A549 (cell line): ENCODE measurements around the gene GPD2. TPM values are rescaled to one million over a fixed set of nuclear protein-coding genes. Genes with fewer than 3 reads are reported as not detected.

ENCODE experiments used
- ATAC-seq, 2 experiments: fragments of 200-7000 bp in 1 of 2; fragments of >200 bp in 1 of 2; cut with Nextera tagmentation in 1 of 2; cut with Tn5 transposase in 1 of 2; 3 replicates each; pipeline versions ENCODE4 v1.8.0 to v1.9.1; 2018 to 2020; ENCODE audit warnings: mild to moderate bottlenecking in 1 of 2, moderate library complexity in 1 of 2
- CTCF ChIA-PET: fragments of 300-600 bp; sonication (Branson Sonifier 250); formaldehyde crosslinking; extraction: SDS; loops from one replicate; lab custom pipeline; 2021; ENCODE audit warnings: antibody characterized with exemption, inconsistent platforms; lab: Yijun Ruan, JAX
- POLR2A ChIA-PET: fragments of 350-600 bp; formaldehyde crosslinking; extraction: SDS; loops from one replicate; lab custom pipeline; 2021; ENCODE audit warnings: antibody characterized with exemption, inconsistent platforms; lab: Yijun Ruan, JAX
- DNase-seq, 2 experiments: peaks; one replicate each; pipeline versions ENCODE4 v3.0.0 to v3.0.0-alpha.2; 2011 to 2016; ENCODE audit warnings: low read depth in 1 of 2, low spot score in 1 of 2
- FAIRE-seq: peaks from 2 replicates; lab custom pipeline; 2011; peaks lifted over from hg19 to GRCh38; lab: Jason Lieb, UNC
- H3K27ac ChIP-seq, 2 experiments: fragments of >200 bp; sonication (Bioruptor Twin); formaldehyde crosslinking; 3 replicates each; pipeline ENCODE4 v1.5.1; 2016 to 2017
- H3K4me1 ChIP-seq: fragments of >200 bp; sonication (Bioruptor Twin); formaldehyde crosslinking; 3 replicates; pipeline ENCODE4 v1.6.1; 2016
- H3K4me2 ChIP-seq: fragments of >200 bp; sonication (Bioruptor Twin); formaldehyde crosslinking; 3 replicates; pipeline ENCODE4 v1.6.1; 2016
- H3K4me3 ChIP-seq: fragments of >200 bp; sonication (Bioruptor Twin); formaldehyde crosslinking; 3 replicates; pipeline ENCODE4 v1.5.1; 2016
- H3K9me3 ChIP-seq: fragments of >200 bp; sonication (Bioruptor Twin); formaldehyde crosslinking; 3 replicates; pipeline ENCODE4 v1.6.1; 2016
- CEBPB ChIP-seq, 2 experiments: fragments of >200 bp in 1 of 2; sonication (Bioruptor Twin) in 1 of 2; formaldehyde crosslinking in 1 of 2; IDR thresholded peaks; 2 replicates each; pipeline ENCODE4 v1.6.1; 2012 to 2016
- CHD2 ChIP-seq: fragments of 150-350 bp; IDR thresholded peaks from 2 replicates; pipeline ENCODE4 v1.6.1; 2014; ENCODE audit warnings: low read length; ENCODE audit not compliant: partially characterized antibody
- E2F6 ChIP-seq: IDR thresholded peaks from 2 replicates; pipeline ENCODE4 v1.6.1; 2012; ENCODE audit warnings: low read depth, borderline replicate concordance
- EHMT2 ChIP-seq: fragments of 200-600 bp; sonication (generic); IDR thresholded peaks from 2 replicates; pipeline ENCODE4 v1.6.1; 2016; ENCODE audit warnings: antibody characterized with exemption, low read depth, mild to moderate bottlenecking, moderate library complexity
- EP300 ChIP-seq, 2 experiments: fragments of >200 bp; sonication (Bioruptor Twin); formaldehyde crosslinking; IDR thresholded peaks; 2 replicates in 1 of 2; 3 replicates in 1 of 2; pipeline ENCODE4 v1.6.1; 2016 to 2017
- ESRRA ChIP-seq: fragments of 150-350 bp; IDR thresholded peaks from 2 replicates; pipeline ENCODE4 v1.6.1; 2014; ENCODE audit warnings: mild to moderate bottlenecking, low read length, borderline replicate concordance
- HOXA7 ChIP-seq: fragments of 250-450 bp; sonication (Bioruptor Pico); IDR thresholded peaks from 2 replicates; pipeline ENCODE4 v1.5.0; 2020; ENCODE audit warnings: mild to moderate bottlenecking, moderate library complexity
- JUNB ChIP-seq: fragments of >200 bp; sonication (Bioruptor Twin); formaldehyde crosslinking; IDR thresholded peaks from 2 replicates; pipeline ENCODE4 v1.6.1; 2016
- KDM5A ChIP-seq: fragments of 200-600 bp; sonication (generic); IDR thresholded peaks from 2 replicates; pipeline ENCODE4 v1.6.1; 2016; ENCODE audit warnings: antibody characterized with exemption, mild to moderate bottlenecking
- MAFK ChIP-seq: fragments of 450-650 bp; IDR thresholded peaks from 2 replicates; pipeline ENCODE4 v1.6.1; 2014; ENCODE audit not compliant: partially characterized antibody
- POLR2A ChIP-seq: IDR thresholded peaks from 2 replicates; pipeline ENCODE4 v1.6.1; 2012; ENCODE audit warnings: mild to moderate bottlenecking, low read length
- RAD21 ChIP-seq, 2 experiments: fragments of >200 bp in 1 of 2; sonication (Bioruptor Twin) in 1 of 2; formaldehyde crosslinking in 1 of 2; IDR thresholded peaks in 1 of 2; conservative IDR thresholded peaks in 1 of 2; 2 replicates in 1 of 2; 3 replicates in 1 of 2; pipeline ENCODE4 v1.6.1; 2012 to 2018; ENCODE audit warnings: inconsistent platforms in 1 of 2
- RCOR1 ChIP-seq: fragments of 150-350 bp; IDR thresholded peaks from 2 replicates; pipeline ENCODE4 v1.6.1; 2014; ENCODE audit warnings: antibody characterized with exemption, low read length, low read depth
- RFX5 ChIP-seq: fragments of 450-650 bp; IDR thresholded peaks from 2 replicates; pipeline ENCODE4 v1.7.1; 2014; ENCODE audit warnings: antibody characterized with exemption, mild to moderate bottlenecking, moderate library complexity
- SMC3 ChIP-seq: fragments of >200 bp; sonication (Bioruptor Twin); formaldehyde crosslinking; IDR thresholded peaks from 3 replicates; pipeline ENCODE4 v1.6.1; 2018; ENCODE audit warnings: inconsistent platforms
- TP53 ChIP-seq: fragments of 250-450 bp; sonication (Bioruptor Pico); IDR thresholded peaks from 2 replicates; pipeline ENCODE4 v1.5.0; 2021; ENCODE audit warnings: mild to moderate bottlenecking, moderate library complexity
- WGBS: methylation state at CpG from one replicate; pipeline ENCODE4 v1.1.6; 2017; ENCODE audit errors: missing lambda C conversion rate; 5-methylcytosine and 5-hydroxymethylcytosine counted together
- polyA plus RNA-seq, 4 experiments: library from polyadenylated mRNA; depleted of rRNA in 3 of 4; stranded (reverse); fragments of >200 nt; fragmentation: RNase III in 1 of 4; extraction: RNeasy Plus Mini Kit Qiagen cat#74134 plus additional on column Dnase treatment in 1 of 4; gene quantifications; 2 replicates in 3 of 4; 3 replicates in 1 of 4; pipeline ENCODE4 v1.2.3, GENCODE V29; 2011 to 2017
- TF ChIP-seq, protein P1 (sequence below): IDR thresholded peaks from 2 replicates; pipeline ENCODE4 v1.6.1; 2012

The GPD2 gene
- polyA plus RNA-seq, 2 of the 4 experiments (the other 2 are of a cell fraction): 26.6 to 39.6 TPM

DNA sequence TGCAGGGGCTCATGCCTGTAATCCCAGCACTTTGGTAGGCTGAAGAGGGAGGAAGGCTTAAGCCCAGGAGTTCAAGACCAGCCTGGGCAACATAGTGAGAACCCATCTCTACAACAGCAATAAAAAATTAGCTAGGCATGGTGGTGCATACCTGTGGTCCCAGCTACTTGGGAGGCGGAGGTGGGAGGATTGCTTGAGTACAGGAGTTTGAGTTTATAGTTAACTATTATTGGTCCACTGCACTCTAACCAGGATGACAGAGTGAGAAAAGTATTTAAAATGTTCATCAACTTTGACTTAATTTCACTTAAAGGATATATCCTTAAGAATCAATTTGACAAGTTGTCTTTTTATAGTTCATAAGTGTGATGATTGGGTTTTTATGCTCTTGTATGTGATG is 14.3 kb upstream of the GPD2 start:
- FAIRE-seq (no peak), DNase-seq (no peak), ATAC-seq (no peak)
- peaks cover 3% of the 10 kb centered on the region; the same call in 1 of the 3 replicates for H3K9me3 ChIP-seq
- H3K4me2 ChIP-seq: no peak overlapping the region
- 0 out of 3 replicates have a peak, but pooled peaks cover 5% of the 10 kb centered on the region for H3K4me1 ChIP-seq
- TF ChIP-seq CEBPB (IDR thresholded peaks at IDR 0.05) (no peak), EP300 (IDR thresholded peaks at IDR 0.05) (no peak), RAD21 (conservative IDR thresholded peaks at IDR 0.05 in 1 of 2, IDR thresholded peaks at IDR 0.05 in 1 of 2) (no peak)
- POLR2A ChIA-PET: no interaction called here
- H3K27ac ChIP-seq: no peak overlapping the region
- CTCF ChIA-PET: interaction anchor here (1.1 kb wide), 1 partner anchor 16 kb away, joined by 3 read pairs; no protein-coding TSS in a partner anchor
- WGBS: 83% methylated on average over 1 of the region's 1 CpG
- H3K4me3 ChIP-seq: no peak overlapping the region

DNA sequence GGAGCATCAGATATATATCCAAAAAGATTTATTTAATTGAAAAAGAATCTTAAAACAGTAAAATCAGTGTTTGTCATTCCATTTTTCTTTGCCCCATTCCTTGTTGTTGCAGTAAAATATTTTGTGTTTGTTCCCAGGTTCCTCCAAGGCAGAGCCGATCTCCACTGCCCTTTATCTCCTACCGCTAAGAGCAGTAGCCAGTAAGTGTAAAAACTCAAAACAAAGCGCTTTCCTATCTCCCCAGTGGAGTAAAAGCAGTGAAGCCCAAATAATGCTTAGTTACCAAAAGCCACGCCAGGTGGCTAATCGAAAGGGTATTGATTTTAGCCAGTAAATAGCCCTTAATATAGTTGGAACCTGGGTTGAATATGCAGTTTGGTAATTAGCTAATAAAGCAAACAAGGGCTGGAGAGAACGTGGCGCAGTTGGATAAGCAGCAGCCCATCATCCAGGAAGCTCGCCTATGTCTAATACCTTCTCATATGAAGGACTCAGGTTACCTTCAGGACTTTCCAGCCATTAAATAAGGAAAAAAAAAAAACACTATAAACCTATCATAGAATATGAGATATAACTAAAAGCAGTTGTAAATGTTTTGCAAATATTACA is 12.4 kb upstream of the GPD2 start:
- H3K4me1 ChIP-seq: 0 out of 3 replicates have a peak, but pooled peaks cover 4% of the 10 kb centered on the region
- ATAC-seq: no peak
- no peak overlapping the region for H3K4me2 ChIP-seq
- no peak for DNase-seq
- H3K9me3 ChIP-seq: peaks cover 3% of the 10 kb centered on the region; the same call in 1 of the 3 replicates
- no peak overlapping the region for H3K4me3 ChIP-seq
- no peak for FAIRE-seq
- POLR2A ChIA-PET: no interaction called here
- 88% methylated on average over 8 of the region's 8 CpGs for WGBS
- CTCF ChIA-PET: interaction anchor here (0.6 kb wide), 1 partner anchor 173 kb away, joined by 4 read pairs; no protein-coding TSS in a partner anchor
- no peak overlapping the region for H3K27ac ChIP-seq
- TF ChIP-seq KDM5A: no peak
- no peak for TF ChIP-seq POLR2A

GRCh38 chr2:156427074-156427473 is 9.1 kb upstream of the GPD2 start:
- WGBS: 92% methylated on average over 1 of the region's 1 CpG

GRCh38 chr2:156429211-156429610 is 7.0 kb upstream of the GPD2 start:
- FAIRE-seq: no peak
- no peak overlapping the region for H3K27ac ChIP-seq
- no peak for ATAC-seq
- H3K9me3 ChIP-seq: no peaks in the 10 kb centered on the region
- TF ChIP-seq CHD2: no peak
- TF ChIP-seq RFX5: no peak
- TF ChIP-seq EP300 (IDR thresholded peaks at IDR 0.05): no peak
- TF ChIP-seq EHMT2: no peak
- TF ChIP-seq TP53 (CRISPR knock-in tag): no peak
- no peak for TF ChIP-seq JUNB
- no peak for TF ChIP-seq E2F6
- TF ChIP-seq SMC3: no peak
- no peak for TF ChIP-seq MAFK
- TF ChIP-seq, protein P1, sequence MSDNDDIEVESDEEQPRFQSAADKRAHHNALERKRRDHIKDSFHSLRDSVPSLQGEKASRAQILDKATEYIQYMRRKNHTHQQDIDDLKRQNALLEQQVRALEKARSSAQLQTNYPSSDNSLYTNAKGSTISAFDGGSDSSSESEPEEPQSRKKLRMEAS: no peak
- no peak for TF ChIP-seq HOXA7 (CRISPR knock-in tag)
- no peak for TF ChIP-seq ESRRA
- H3K4me2 ChIP-seq: no peak overlapping the region
- POLR2A ChIA-PET: interaction anchor here (1.7 kb wide), 1 partner anchor 87 kb away, joined by 4 read pairs; no protein-coding TSS in a partner anchor
- DNase-seq: no peak
- CTCF ChIA-PET: interaction anchor here (0.9 kb wide), 1 partner anchor 45 kb away, joined by 3 read pairs; no protein-coding TSS in a partner anchor
- H3K4me1 ChIP-seq: peaks cover 33% of the 10 kb centered on the region
- no peak overlapping the region for H3K4me3 ChIP-seq

More at GRCh38 chr2:156427074-156427473, 9.1 kb upstream of the GPD2 start:
- no peak for FAIRE-seq
- no peak overlapping the region for H3K4me2 ChIP-seq
- no peak overlapping the region for H3K4me3 ChIP-seq
- peaks cover 35% of the 10 kb centered on the region for H3K4me1 ChIP-seq
- H3K27ac ChIP-seq: 0 out of 6 replicates have a peak overlapping the region, but pooled peaks of 1 of the 2 experiments have one; percentile 42
- ChIA-PET CTCF (interaction anchor here (1.1 kb wide), 1 partner anchor 163 kb away, joined by 3 read pairs; no protein-coding TSS in a partner anchor), POLR2A (no interaction called here)
- ATAC-seq: no peak
- no peaks in the 10 kb centered on the region for H3K9me3 ChIP-seq
- no peak for DNase-seq
- TF ChIP-seq KDM5A: no peak
- TF ChIP-seq RCOR1: no peak
